Right atrium auricular region (tissue), 2 donors: ENCODE data around the gene XPNPEP2. TPM values are rescaled to one million over a fixed set of nuclear protein-coding genes. Genes with fewer than 3 reads are reported as not detected.

ENCODE experiments used
- DNase-seq: peaks from one replicate; pipeline ENCODE4 v3.0.0-alpha.2; 2019; ENCODE audit warnings: low spot score
- H3K27ac ChIP-seq, 2 donors: fragments of 200-600 bp; sonication (generic); 1 replicate in 1 of 2; 2 replicates in 1 of 2; pipeline ENCODE4 v1.5.1; 2016 to 2019
- H3K27me3 ChIP-seq, 2 donors: fragments of 200-600 bp; sonication (generic); one replicate each; pipeline versions ENCODE4 v1.5.1 to v1.6.0; 2017 to 2019
- H3K36me3 ChIP-seq: fragments of 200-600 bp; sonication (generic); one replicate; pipeline ENCODE4 v1.5.1; 2016
- H3K4me1 ChIP-seq, 2 donors: fragments of 200-600 bp; sonication (generic); one replicate each; pipeline versions ENCODE4 v1.5.1 to v1.6.0; 2017 to 2019
- H3K4me3 ChIP-seq, 2 donors: fragments of 200-600 bp; sonication (generic); 1 replicate in 1 of 2; 2 replicates in 1 of 2; pipeline ENCODE4 v1.5.1; 2017 to 2019; ENCODE audit warnings: mild to moderate bottlenecking in 1 of 2, moderate library complexity in 1 of 2
- H3K9me3 ChIP-seq, 2 donors: fragments of 200-600 bp; sonication (generic); one replicate each; pipeline ENCODE4 v1.5.1; 2019
- CTCF ChIP-seq, 2 donors: fragments of 200-600 bp; sonication (generic); IDR thresholded peaks; one replicate each; pipeline ENCODE4 v1.5.1; 2019; ENCODE audit warnings: antibody characterized with exemption in 2 of 2
- total RNA-seq, 2 donors: library from RNA; depleted of rRNA; stranded (reverse); fragments of >200 nt; gene quantifications; one replicate each; pipeline ENCODE4 v1.1.0, GENCODE V29; 2016

XPNPEP2 gene
- total RNA-seq, 2 donors from 2014 or later: 2.0 to 3.5 TPM

- H3K27me3 ChIP-seq: no peaks in the 10 kb centered on the region
- no peak for DNase-seq
- H3K4me3 ChIP-seq: no peak overlapping the region
- no peak for TF ChIP-seq CTCF (IDR thresholded peaks at IDR 0.05)
- peak overlapping the region in 1 of 2 donors; percentile 10 for H3K27ac ChIP-seq
- peaks cover 13% of the 10 kb centered on the region for H3K36me3 ChIP-seq
- no peaks in the 10 kb centered on the region for H3K9me3 ChIP-seq
- H3K4me1 ChIP-seq: no peaks in the 10 kb centered on the region
Measured at GRCh38 chrX:129808829-129809796, 70.3 kb downstream of the XPNPEP2 start.

GRCh38 chrX:129813662-129814368, 75.0 kb downstream of the XPNPEP2 start:
- no peaks in the 10 kb centered on the region for H3K36me3 ChIP-seq
- no peak for TF ChIP-seq CTCF (IDR thresholded peaks at IDR 0.05)

GRCh38 chrX:129818123-129818522, 79.3 kb downstream of the XPNPEP2 start:
- no peak for DNase-seq
- no peaks in the 10 kb centered on the region for H3K4me1 ChIP-seq
- H3K9me3 ChIP-seq: no peaks in the 10 kb centered on the region
- H3K27me3 ChIP-seq: no peaks in the 10 kb centered on the region
- H3K27ac ChIP-seq: no peak overlapping the region
- TF ChIP-seq CTCF (IDR thresholded peaks at IDR 0.05): no peak
- no peak overlapping the region for H3K4me3 ChIP-seq
- H3K36me3 ChIP-seq: peaks cover 6% of the 10 kb centered on the region

More at GRCh38 chrX:129813662-129814368, 75.0 kb downstream of the XPNPEP2 start:
- H3K27ac ChIP-seq: no peak overlapping the region
- no peaks in the 10 kb centered on the region for H3K27me3 ChIP-seq
- H3K4me1 ChIP-seq: no peaks in the 10 kb centered on the region
- H3K4me3 ChIP-seq: no peak overlapping the region
- DNase-seq: no peak
- H3K9me3 ChIP-seq: no peaks in the 10 kb centered on the region

Other genes starting within 250 kb of the XPNPEP2 start
- gene SMARCA1, start 215.5 kb upstream of the XPNPEP2 start, total RNA-seq: 10 to 100 TPM; 24.1 to 35.2 TPM
- 10 to 100 TPM; 10.6 to 12.6 TPM for gene OCRL, start 198.7 kb upstream of the XPNPEP2 start, total RNA-seq
- gene APLN, start 84.0 kb upstream of the XPNPEP2 start, total RNA-seq: 1 to 10 TPM; 2.1 to 2.3 TPM
- 1 to 10 TPM; 2.1 to 8.3 TPM for gene SASH3, start 41.0 kb downstream of the XPNPEP2 start, total RNA-seq
- gene ZDHHC9, start 104.9 kb downstream of the XPNPEP2 start, total RNA-seq: 10 to 100 TPM; 10.6 to 11.4 TPM
- 1 to 10 TPM; 7.6 to 8.3 TPM for gene UTP14A, start 167.2 kb downstream of the XPNPEP2 start, total RNA-seq
- gene BCORL1, start 243.7 kb downstream of the XPNPEP2 start, total RNA-seq: 1 to 10 TPM; 3.1 to 7.5 TPM